Cerebellar cortex (tissue), 1 donor: ENCODE measurements around the gene CHMP6.

Experiments
- DNase-seq: peaks from one replicate; pipeline ENCODE4 v3.0.0-alpha.2; 2015; ENCODE audit warnings: low spot score

The CHMP6 gene

GRCh38 chr17:80992077-80992947 is 671 bp downstream of the CHMP6 start:
- no peak for DNase-seq

GRCh38 chr17:80992948-80993624 is 1.4 kb downstream of the CHMP6 start:
- DNase-seq: no peak

GRCh38 chr17:80995131-80995530 is 3.5 kb downstream of the CHMP6 start:
- DNase-seq: no peak

- no peak for DNase-seq
Observed at GRCh38 chr17:80996422-80997305, 5.0 kb downstream of the CHMP6 start.

- DNase-seq: no peak
Observed at GRCh38 chr17:80997424-80998117, 5.9 kb downstream of the CHMP6 start.

- DNase-seq: no peak
Observed at GRCh38 chr17:80998118-80998747, 6.6 kb downstream of the CHMP6 start.

GRCh38 chr17:80998748-80999535 is 7.3 kb downstream of the CHMP6 start:
- no peak for DNase-seq

GRCh38 chr17:80999536-81000333 is 8.1 kb downstream of the CHMP6 start:
- no peak for DNase-seq

- no peak for DNase-seq
Observed at GRCh38 chr17:81000334-81000630, 8.6 kb downstream of the CHMP6 start.

- no peak for DNase-seq
Observed at GRCh38 chr17:81000631-81001357, 9.2 kb downstream of the CHMP6 start.

- DNase-seq: no peak
Observed at GRCh38 chr17:81002013-81002384, 10.4 kb downstream of the CHMP6 start.

GRCh38 chr17:81002409-81003361 is 11.0 kb downstream of the CHMP6 start:
- DNase-seq: no peak

GRCh38 chr17:81003711-81004475 is 12.3 kb downstream of the CHMP6 start:
- no peak for DNase-seq

- DNase-seq: no peak
Observed at GRCh38 chr17:81006891-81007290, 15.2 kb downstream of the CHMP6 start.

GRCh38 chr17:81008140-81008539 is 16.5 kb downstream of the CHMP6 start:
- DNase-seq: no peak

- no peak for DNase-seq
Observed at GRCh38 chr17:81009136-81009535, 17.5 kb downstream of the CHMP6 start.

- DNase-seq: no peak
Observed at GRCh38 chr17:81010935-81011334, 19.3 kb downstream of the CHMP6 start.
